Left lung (tissue), 10 donors: ENCODE measurements around the gene SYT1. TPM values are rescaled to one million over a fixed set of nuclear protein-coding genes. Genes with fewer than 3 reads are reported as not detected.

Source experiments
- ATAC-seq: fragments of 200-7000 bp; cut with Tn5 transposase; one replicate; pipeline ENCODE4 v1.9.1; 2020; ENCODE audit warnings: moderate library complexity
- DNase-seq, 4 donors: peaks; one replicate each; pipeline ENCODE4 v3.0.0-alpha.2; 2013 to 2020
- H3K27ac ChIP-seq, 2 donors: fragments of 200-600 bp; sonication (generic) in 1 of 2; one replicate each; pipeline versions ENCODE4 v1.5.0 to v1.8.0; 2020 to 2021
- H3K27me3 ChIP-seq, 2 donors: fragments of 200-600 bp; sonication (generic) in 1 of 2; one replicate each; pipeline versions ENCODE4 v1.5.0 to v1.8.0; 2020 to 2021
- H3K36me3 ChIP-seq, 2 donors: fragments of 200-600 bp; sonication (generic) in 1 of 2; one replicate each; pipeline versions ENCODE4 v1.5.0 to v1.8.0; 2020 to 2021
- H3K4me1 ChIP-seq, 2 donors: fragments of 200-600 bp; one replicate each; pipeline ENCODE4 v1.8.0; 2021
- H3K4me3 ChIP-seq, 2 donors: fragments of 200-600 bp; sonication (generic) in 1 of 2; one replicate each; pipeline versions ENCODE4 v1.5.0 to v1.8.0; 2020 to 2021; ENCODE audit warnings: mild to moderate bottlenecking in 1 of 2
- H3K9me3 ChIP-seq, 2 donors: fragments of 200-600 bp; sonication (generic) in 1 of 2; one replicate each; pipeline versions ENCODE4 v1.5.0 to v1.8.0; 2020 to 2021
- intact Hi-C, 2 donors: fragments of 100-400 bp; cut with DNase I; formaldehyde crosslinking; loops; one replicate each; pipeline versions ENCODE4 v1.11.2 to v1.14.2; 2022
- polyA plus RNA-seq, 6 donors: library from polyadenylated mRNA; unstranded; fragments of 120-200 nt; gene quantifications; one replicate each; pipeline ENCODE4 v1.2.1, GENCODE V29; 2013; ENCODE audit not compliant: insufficient read length in 6 of 6
- total RNA-seq, 2 donors: library from RNA; stranded (reverse); fragmentation: NEBNext Ultra II Directional; extraction: Animal tissue kit (Norgen Biotek cat#: 25700); gene quantifications; one replicate each; pipeline ENCODE4 v1.2.1, GENCODE V29; 2021
- TF ChIP-seq, protein P1 (sequence below), 2 donors: fragments of 200-600 bp; sonication (generic) in 1 of 2; IDR thresholded peaks; one replicate each; pipeline versions ENCODE4 v1.5.0 to v1.8.0; 2021; ENCODE audit warnings: antibody characterized with exemption in 2 of 2
- donor health status: DM: no; HTN: yes; CAD: no.
- donor health status: DM: no; HTN: no; CAD: no.

Gene SYT1
- total and polyA plus RNA-seq, 8 donors = 1.5 to 6.9 (median 4.8) TPM

DNA sequence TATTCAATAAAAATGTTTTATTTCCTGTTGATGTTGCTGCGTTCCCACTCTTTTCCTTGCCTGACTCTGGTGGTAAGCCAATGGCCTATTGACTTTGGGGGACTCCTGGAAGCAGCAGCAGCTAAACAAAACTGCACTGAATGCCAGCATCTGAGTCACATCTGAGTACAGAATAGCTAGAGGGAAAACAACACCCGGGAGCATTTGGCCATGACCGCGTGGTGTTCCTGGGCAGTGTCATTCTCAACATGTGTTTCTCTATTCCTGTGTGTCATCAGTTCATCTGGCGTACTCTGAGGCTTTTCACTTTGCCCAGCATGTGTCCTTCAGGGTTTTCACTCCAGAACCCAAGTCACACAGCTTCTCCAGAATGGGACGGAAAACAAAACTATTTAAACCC lies 587.4 kb downstream of the SYT1 start:
- ATAC-seq = peak; percentile 60
- Histone ChIP-seq H3K9me3 (no peaks in the 10 kb centered on the region), H3K27ac (no peak overlapping the region), H3K27me3 (no peaks in the 10 kb centered on the region), H3K4me3 (no peak overlapping the region), H3K4me1 (no peaks in the 10 kb centered on the region), H3K36me3 (no peaks in the 10 kb centered on the region)
- TF ChIP-seq, protein P1, sequence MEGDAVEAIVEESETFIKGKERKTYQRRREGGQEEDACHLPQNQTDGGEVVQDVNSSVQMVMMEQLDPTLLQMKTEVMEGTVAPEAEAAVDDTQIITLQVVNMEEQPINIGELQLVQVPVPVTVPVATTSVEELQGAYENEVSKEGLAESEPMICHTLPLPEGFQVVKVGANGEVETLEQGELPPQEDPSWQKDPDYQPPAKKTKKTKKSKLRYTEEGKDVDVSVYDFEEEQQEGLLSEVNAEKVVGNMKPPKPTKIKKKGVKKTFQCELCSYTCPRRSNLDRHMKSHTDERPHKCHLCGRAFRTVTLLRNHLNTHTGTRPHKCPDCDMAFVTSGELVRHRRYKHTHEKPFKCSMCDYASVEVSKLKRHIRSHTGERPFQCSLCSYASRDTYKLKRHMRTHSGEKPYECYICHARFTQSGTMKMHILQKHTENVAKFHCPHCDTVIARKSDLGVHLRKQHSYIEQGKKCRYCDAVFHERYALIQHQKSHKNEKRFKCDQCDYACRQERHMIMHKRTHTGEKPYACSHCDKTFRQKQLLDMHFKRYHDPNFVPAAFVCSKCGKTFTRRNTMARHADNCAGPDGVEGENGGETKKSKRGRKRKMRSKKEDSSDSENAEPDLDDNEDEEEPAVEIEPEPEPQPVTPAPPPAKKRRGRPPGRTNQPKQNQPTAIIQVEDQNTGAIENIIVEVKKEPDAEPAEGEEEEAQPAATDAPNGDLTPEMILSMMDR (IDR thresholded peaks at IDR 0.05) = no peak
- intact Hi-C loops = no loop called here
- peak; percentile 4 to 41 (median 24) for DNase-seq

DNA sequence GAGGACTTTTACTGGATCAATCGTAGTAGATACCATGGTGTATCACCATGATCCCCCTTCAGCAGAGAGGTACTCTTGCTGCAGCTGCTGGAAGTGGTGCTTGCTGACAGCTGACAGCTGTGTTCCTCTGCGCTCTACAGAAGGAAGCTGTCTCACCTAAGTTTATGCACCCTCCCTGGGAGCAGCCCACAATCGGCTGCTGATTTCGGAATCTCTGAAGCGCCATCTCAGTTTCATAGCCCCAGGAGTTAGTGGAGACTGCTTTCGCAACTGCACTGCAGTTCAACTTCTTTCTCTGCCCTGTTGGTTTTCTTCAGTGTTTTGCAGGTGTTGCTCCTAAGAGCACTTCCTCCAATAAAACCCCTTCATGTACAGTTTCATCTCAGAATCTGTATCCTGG lies 588.3 kb downstream of the SYT1 start:
- no peaks in the 10 kb centered on the region for H3K27me3 ChIP-seq
- DNase-seq (no peak), ATAC-seq (no peak)
- no peaks in the 10 kb centered on the region for H3K4me1 ChIP-seq
- H3K9me3 ChIP-seq = no peaks in the 10 kb centered on the region
- TF ChIP-seq, protein P1 (IDR thresholded peaks at IDR 0.05) = no peak
- intact Hi-C loops = no loop called here
- H3K36me3 ChIP-seq = no peaks in the 10 kb centered on the region
- H3K27ac ChIP-seq = no peak overlapping the region
- H3K4me3 ChIP-seq = no peak overlapping the region

DNA sequence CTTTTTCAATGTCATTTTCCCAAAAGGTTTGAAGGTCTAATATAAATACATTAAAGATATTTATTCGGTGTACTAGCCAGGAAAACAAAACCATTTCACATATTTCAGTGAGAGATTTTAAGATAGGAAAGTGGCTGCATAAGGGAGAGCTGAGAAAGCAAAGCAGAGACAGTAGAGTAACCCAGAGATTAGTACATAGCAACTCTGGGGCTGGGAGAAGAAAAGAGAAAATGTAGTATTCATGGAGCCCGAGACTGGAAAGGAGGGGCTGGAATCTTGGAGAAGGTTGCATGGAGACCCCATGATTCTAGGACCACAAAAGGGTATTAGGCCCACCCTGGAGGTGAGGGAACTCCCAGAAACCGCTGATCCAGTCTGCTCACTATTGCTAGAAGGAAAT lies 589.2 kb downstream of the SYT1 start:
- Histone ChIP-seq H3K4me3 (no peak overlapping the region), H3K4me1 (no peaks in the 10 kb centered on the region), H3K27ac (no peak overlapping the region), H3K9me3 (no peaks in the 10 kb centered on the region), H3K27me3 (no peaks in the 10 kb centered on the region), H3K36me3 (no peaks in the 10 kb centered on the region)
- DNase-seq (no peak), ATAC-seq (peak; percentile 15)
- TF ChIP-seq, protein P1 (IDR thresholded peaks at IDR 0.05) = no peak
- intact Hi-C loops = no loop called here

DNA sequence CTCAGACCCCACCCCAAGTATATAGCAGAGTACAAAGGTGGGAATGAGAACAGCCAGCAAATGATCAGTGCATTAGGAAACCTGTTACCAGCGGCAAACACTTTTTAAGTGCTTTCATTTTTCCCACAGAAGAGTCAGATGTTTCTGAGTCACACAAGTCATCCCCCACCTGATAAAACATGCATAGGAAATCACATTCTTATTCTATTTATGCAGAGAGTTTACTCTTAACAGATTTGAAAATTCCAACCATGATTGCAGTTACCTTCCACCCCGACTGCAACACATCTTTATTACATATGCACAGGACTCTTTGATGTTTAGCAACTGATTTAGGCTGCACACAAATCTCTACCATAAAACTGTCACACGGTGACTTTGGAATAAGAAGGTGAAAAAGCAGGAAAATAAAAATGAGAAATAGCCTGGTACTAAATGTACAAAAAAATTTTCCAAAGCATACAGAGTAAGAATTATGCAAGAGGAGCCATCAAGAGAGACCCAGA lies 589.8 kb downstream of the SYT1 start:
- no peaks in the 10 kb centered on the region for H3K4me1 ChIP-seq
- TF ChIP-seq, protein P1 (IDR thresholded peaks at IDR 0.05) = no peak
- H3K36me3 ChIP-seq = no peaks in the 10 kb centered on the region
- H3K27me3 ChIP-seq = no peaks in the 10 kb centered on the region
- intact Hi-C loops = no loop called here
- no peak overlapping the region for H3K27ac ChIP-seq
- ATAC-seq (peak; percentile 63), DNase-seq (no peak)
- no peak overlapping the region for H3K4me3 ChIP-seq
- no peaks in the 10 kb centered on the region for H3K9me3 ChIP-seq

DNA sequence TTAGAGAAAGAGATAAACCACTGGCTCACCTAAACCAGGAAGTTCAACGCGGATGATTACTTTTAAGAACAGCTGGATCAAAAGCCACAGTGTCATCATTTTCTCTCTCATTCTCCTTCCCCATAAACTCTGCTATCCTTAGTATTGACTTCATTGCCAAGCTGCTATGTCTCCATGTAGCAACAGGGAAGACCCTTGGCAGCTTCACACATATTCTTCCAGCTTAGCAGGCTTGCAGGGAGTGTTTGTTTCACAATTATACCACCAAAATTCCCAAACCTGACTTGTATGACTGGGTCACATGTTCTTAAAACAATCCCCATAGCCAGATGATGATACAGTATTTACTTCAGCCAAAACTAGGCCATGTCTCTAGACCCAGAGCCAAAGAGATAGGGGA lies 590.7 kb downstream of the SYT1 start:
- TF ChIP-seq, protein P1 (IDR thresholded peaks at IDR 0.05) = no peak
- H3K27ac ChIP-seq = no peak overlapping the region
- H3K4me1 ChIP-seq = no peaks in the 10 kb centered on the region

More for the DNA sequence above, 590.7 kb downstream of the SYT1 start:
- Histone ChIP-seq H3K9me3 (no peaks in the 10 kb centered on the region), H3K36me3 (no peaks in the 10 kb centered on the region), H3K4me3 (no peak overlapping the region), H3K27me3 (no peaks in the 10 kb centered on the region)
- intact Hi-C loops = no loop called here
- DNase-seq = no peak
- no peak for ATAC-seq
